IPS-NIHi7 (cell line): ENCODE results near the gene ROBO2.

Source experiments
- DNase-seq: peaks from one replicate; pipeline ENCODE4 v3.0.0; 2012; ENCODE audit warnings: mixed read lengths; ENCODE audit errors: extremely low spot score

Gene ROBO2

GRCh38 chr3:77259694-77260093 lies 219.8 kb downstream of the ROBO2 start:
- no peak for DNase-seq

GRCh38 chr3:77262361-77262760 lies 222.5 kb downstream of the ROBO2 start:
- DNase-seq = no peak

- DNase-seq = no peak
Observed at GRCh38 chr3:77267589-77267988, 227.7 kb downstream of the ROBO2 start.

- no peak for DNase-seq
Observed at GRCh38 chr3:77271306-77271705, 231.4 kb downstream of the ROBO2 start.

GRCh38 chr3:77271711-77272110 lies 231.8 kb downstream of the ROBO2 start:
- no peak for DNase-seq

GRCh38 chr3:77279276-77279675 lies 239.4 kb downstream of the ROBO2 start:
- DNase-seq = no peak

- no peak for DNase-seq
Observed at GRCh38 chr3:77281721-77282120, 241.8 kb downstream of the ROBO2 start.

GRCh38 chr3:77283108-77283507 lies 243.2 kb downstream of the ROBO2 start:
- no peak for DNase-seq

- DNase-seq = no peak
Observed at GRCh38 chr3:77288348-77288747, 248.4 kb downstream of the ROBO2 start.

GRCh38 chr3:77296527-77296926 lies 256.6 kb downstream of the ROBO2 start:
- peak; percentile 10 for DNase-seq

- no peak for DNase-seq
Observed at GRCh38 chr3:77298417-77298816, 258.5 kb downstream of the ROBO2 start.

GRCh38 chr3:77303955-77304699 lies 264.2 kb downstream of the ROBO2 start:
- DNase-seq = peak; percentile 7

- no peak for DNase-seq
Observed at GRCh38 chr3:77304700-77305021, 264.8 kb downstream of the ROBO2 start.

GRCh38 chr3:77309460-77309859 lies 269.6 kb downstream of the ROBO2 start:
- no peak for DNase-seq

GRCh38 chr3:77313843-77314242 lies 273.9 kb downstream of the ROBO2 start:
- no peak for DNase-seq

GRCh38 chr3:77319711-77320110 lies 279.8 kb downstream of the ROBO2 start:
- peak; percentile 31 for DNase-seq

- DNase-seq = no peak
Observed at GRCh38 chr3:77320514-77320913, 280.6 kb downstream of the ROBO2 start.

- DNase-seq = no peak
Observed at GRCh38 chr3:77321646-77322045, 281.7 kb downstream of the ROBO2 start.

GRCh38 chr3:77323626-77324025 lies 283.7 kb downstream of the ROBO2 start:
- no peak for DNase-seq

- DNase-seq = no peak
Observed at GRCh38 chr3:77324105-77324504, 284.2 kb downstream of the ROBO2 start.

- DNase-seq = no peak
Observed at GRCh38 chr3:77325280-77325679, 285.4 kb downstream of the ROBO2 start.

GRCh38 chr3:77325702-77326101 lies 285.8 kb downstream of the ROBO2 start:
- DNase-seq = no peak

- no peak for DNase-seq
Observed at GRCh38 chr3:77326586-77326985, 286.7 kb downstream of the ROBO2 start.

GRCh38 chr3:77328690-77329089 lies 288.8 kb downstream of the ROBO2 start:
- no peak for DNase-seq
